ENCODE data around the gene RPTOR. TPM values are rescaled to one million over a fixed set of nuclear protein-coding genes. Genes with fewer than 3 reads are reported as not detected.
A peak's percentile ranks its signal among the peaks of the same experiment; 100 is the strongest.
"Not testable (repeated sequence)": the region's sequence is repeated elsewhere in the genome, so short reads cannot be mapped to it uniquely, and the experiment has no call there.

Gene RPTOR
- total RNA-seq, result 45.5 TPM

- peak; percentile 80 to 91 (median 87) for DNase-seq (ENCODE audit: low read depth in 2 of 3, low spot score in 2 of 3)
These were observed at the start of gene RPTOR for GRCh38 chr17:80544655-80545498. TSS of gene RPTOR (plus strand) at chr17:80544838. CDS start at chr17:80545630, 792 bp downstream.

GRCh38 chr17:80497726-80498241, 46.9 kb upstream of the RPTOR start:
- no peak for DNase-seq (ENCODE audit: low read depth in 2 of 3, low spot score in 2 of 3)

GRCh38 chr17:80498242-80498919, 46.3 kb upstream of the RPTOR start:
- DNase-seq (ENCODE audit: low read depth in 2 of 3, low spot score in 2 of 3), result no peak

GRCh38 chr17:80498920-80499410, 45.7 kb upstream of the RPTOR start:
- DNase-seq (ENCODE audit: low read depth in 2 of 3, low spot score in 2 of 3), result no peak

GRCh38 chr17:80499560-80499959, 45.1 kb upstream of the RPTOR start:
- DNase-seq (ENCODE audit: low read depth in 2 of 3, low spot score in 2 of 3), result no peak

GRCh38 chr17:80499961-80500665, 44.5 kb upstream of the RPTOR start:
- DNase-seq (ENCODE audit: low read depth in 2 of 3, low spot score in 2 of 3), result no peak

GRCh38 chr17:80501741-80502577, 42.7 kb upstream of the RPTOR start:
- no peak for DNase-seq (ENCODE audit: low read depth in 2 of 3, low spot score in 2 of 3)

GRCh38 chr17:80502578-80502877, 42.1 kb upstream of the RPTOR start:
- DNase-seq (ENCODE audit: low read depth in 2 of 3, low spot score in 2 of 3), result no peak

- no peak for DNase-seq (ENCODE audit: low read depth in 2 of 3, low spot score in 2 of 3)
These were observed 41.6 kb upstream of the RPTOR start for GRCh38 chr17:80503031-80503430.

- no peak for DNase-seq (ENCODE audit: low read depth in 2 of 3, low spot score in 2 of 3)
These were observed 40.7 kb upstream of the RPTOR start for GRCh38 chr17:80503921-80504320.

- no peak for DNase-seq (ENCODE audit: low read depth in 2 of 3, low spot score in 2 of 3)
These were observed 39.8 kb upstream of the RPTOR start for GRCh38 chr17:80504686-80505413.

- not testable (repeated sequence) for DNase-seq (ENCODE audit: low read depth in 2 of 3, low spot score in 2 of 3)
These were observed 37.5 kb upstream of the RPTOR start for GRCh38 chr17:80507177-80507576.

- DNase-seq (ENCODE audit: low read depth in 2 of 3, low spot score in 2 of 3), result no peak
These were observed 36.7 kb upstream of the RPTOR start for GRCh38 chr17:80507965-80508364.

GRCh38 chr17:80509311-80509710, 35.3 kb upstream of the RPTOR start:
- DNase-seq (ENCODE audit: low read depth in 2 of 3, low spot score in 2 of 3), result no peak

GRCh38 chr17:80510132-80510531, 34.5 kb upstream of the RPTOR start:
- DNase-seq (ENCODE audit: low read depth in 2 of 3, low spot score in 2 of 3), result no peak

- no peak for DNase-seq (ENCODE audit: low read depth in 2 of 3, low spot score in 2 of 3)
These were observed 33.9 kb upstream of the RPTOR start for GRCh38 chr17:80510772-80511171.

- no peak for DNase-seq (ENCODE audit: low read depth in 2 of 3, low spot score in 2 of 3)
These were observed 33.1 kb upstream of the RPTOR start for GRCh38 chr17:80511222-80512180.

GRCh38 chr17:80512233-80512632, 32.4 kb upstream of the RPTOR start:
- DNase-seq (ENCODE audit: low read depth in 2 of 3, low spot score in 2 of 3), result no peak

All from hematopoietic multipotent progenitor cell (in vitro differentiated cells).